ENCODE measurements around the gene CHPT1.

DNA sequence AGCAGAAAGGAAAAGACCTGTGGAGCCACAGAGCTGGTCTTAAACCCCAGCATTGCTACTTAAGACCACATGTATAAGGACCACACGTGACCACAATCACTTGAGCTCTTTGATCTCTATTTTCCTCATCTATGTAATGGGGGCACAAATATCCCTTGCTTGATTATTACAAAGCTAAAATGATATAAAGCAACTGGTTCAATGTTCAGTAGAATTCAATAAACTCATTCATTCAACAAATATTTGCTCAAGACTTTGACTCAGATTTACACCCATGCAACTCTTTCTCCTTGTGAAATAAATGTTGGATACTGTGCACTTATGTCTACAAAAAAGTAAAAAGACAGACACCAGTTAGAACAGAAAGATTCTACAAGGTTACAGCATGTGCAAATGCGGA lies 21.9 kb upstream of the CHPT1 start:
- TF ChIP-seq PRPF4 (IDR thresholded peaks at IDR 0.05; ENCODE audit: low read depth, low read length, poor library complexity, severe bottlenecking) (no peak), HDAC6 (IDR thresholded peaks at IDR 0.05; ENCODE audit: low read depth, low read length) (no peak), ZNF629 (CRISPR knock-in tag; conservative IDR thresholded peaks at IDR 0.05) (peak; percentile 97), FOXA1 (IDR thresholded peaks at IDR 0.05) (no peak), FOXA1 (CRISPR knock-in tag; IDR thresholded peaks at IDR 0.05) (no peak), ZNF264 (CRISPR knock-in tag; IDR thresholded peaks at IDR 0.05) (no peak), NR2C2 (CRISPR knock-in tag; IDR thresholded peaks at IDR 0.05; ENCODE audit: borderline replicate concordance) (no peak), ZSCAN25 (CRISPR knock-in tag; IDR thresholded peaks at IDR 0.05) (no peak), RAD21 (CRISPR knock-in tag; IDR thresholded peaks at IDR 0.05) (no peak), IRF2 (CRISPR knock-in tag; IDR thresholded peaks at IDR 0.05) (no peak)
- TF ChIP-seq, protein P1, sequence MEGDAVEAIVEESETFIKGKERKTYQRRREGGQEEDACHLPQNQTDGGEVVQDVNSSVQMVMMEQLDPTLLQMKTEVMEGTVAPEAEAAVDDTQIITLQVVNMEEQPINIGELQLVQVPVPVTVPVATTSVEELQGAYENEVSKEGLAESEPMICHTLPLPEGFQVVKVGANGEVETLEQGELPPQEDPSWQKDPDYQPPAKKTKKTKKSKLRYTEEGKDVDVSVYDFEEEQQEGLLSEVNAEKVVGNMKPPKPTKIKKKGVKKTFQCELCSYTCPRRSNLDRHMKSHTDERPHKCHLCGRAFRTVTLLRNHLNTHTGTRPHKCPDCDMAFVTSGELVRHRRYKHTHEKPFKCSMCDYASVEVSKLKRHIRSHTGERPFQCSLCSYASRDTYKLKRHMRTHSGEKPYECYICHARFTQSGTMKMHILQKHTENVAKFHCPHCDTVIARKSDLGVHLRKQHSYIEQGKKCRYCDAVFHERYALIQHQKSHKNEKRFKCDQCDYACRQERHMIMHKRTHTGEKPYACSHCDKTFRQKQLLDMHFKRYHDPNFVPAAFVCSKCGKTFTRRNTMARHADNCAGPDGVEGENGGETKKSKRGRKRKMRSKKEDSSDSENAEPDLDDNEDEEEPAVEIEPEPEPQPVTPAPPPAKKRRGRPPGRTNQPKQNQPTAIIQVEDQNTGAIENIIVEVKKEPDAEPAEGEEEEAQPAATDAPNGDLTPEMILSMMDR (CRISPR knock-in tag; IDR thresholded peaks at IDR 0.05): no peak
- TF ChIP-seq, protein P2, sequence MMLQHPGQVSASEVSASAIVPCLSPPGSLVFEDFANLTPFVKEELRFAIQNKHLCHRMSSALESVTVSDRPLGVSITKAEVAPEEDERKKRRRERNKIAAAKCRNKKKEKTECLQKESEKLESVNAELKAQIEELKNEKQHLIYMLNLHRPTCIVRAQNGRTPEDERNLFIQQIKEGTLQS (CRISPR knock-in tag; IDR thresholded peaks at IDR 0.05): no peak
- TF ChIP-seq, protein P3, sequence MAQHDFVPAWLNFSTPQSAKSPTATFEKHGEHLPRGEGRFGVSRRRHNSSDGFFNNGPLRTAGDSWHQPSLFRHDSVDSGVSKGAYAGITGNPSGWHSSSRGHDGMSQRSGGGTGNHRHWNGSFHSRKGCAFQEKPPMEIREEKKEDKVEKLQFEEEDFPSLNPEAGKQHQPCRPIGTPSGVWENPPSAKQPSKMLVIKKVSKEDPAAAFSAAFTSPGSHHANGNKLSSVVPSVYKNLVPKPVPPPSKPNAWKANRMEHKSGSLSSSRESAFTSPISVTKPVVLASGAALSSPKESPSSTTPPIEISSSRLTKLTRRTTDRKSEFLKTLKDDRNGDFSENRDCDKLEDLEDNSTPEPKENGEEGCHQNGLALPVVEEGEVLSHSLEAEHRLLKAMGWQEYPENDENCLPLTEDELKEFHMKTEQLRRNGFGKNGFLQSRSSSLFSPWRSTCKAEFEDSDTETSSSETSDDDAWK (CRISPR knock-in tag; IDR thresholded peaks at IDR 0.05): no peak
- TF ChIP-seq, protein P4, sequence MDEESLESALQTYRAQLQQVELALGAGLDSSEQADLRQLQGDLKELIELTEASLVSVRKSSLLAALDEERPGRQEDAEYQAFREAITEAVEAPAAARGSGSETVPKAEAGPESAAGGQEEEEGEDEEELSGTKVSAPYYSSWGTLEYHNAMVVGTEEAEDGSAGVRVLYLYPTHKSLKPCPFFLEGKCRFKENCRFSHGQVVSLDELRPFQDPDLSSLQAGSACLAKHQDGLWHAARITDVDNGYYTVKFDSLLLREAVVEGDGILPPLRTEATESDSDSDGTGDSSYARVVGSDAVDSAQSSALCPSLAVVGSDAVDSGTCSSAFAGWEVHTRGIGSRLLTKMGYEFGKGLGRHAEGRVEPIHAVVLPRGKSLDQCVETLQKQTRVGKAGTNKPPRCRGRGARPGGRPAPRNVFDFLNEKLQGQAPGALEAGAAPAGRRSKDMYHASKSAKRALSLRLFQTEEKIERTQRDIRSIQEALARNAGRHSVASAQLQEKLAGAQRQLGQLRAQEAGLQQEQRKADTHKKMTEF (CRISPR knock-in tag; IDR thresholded peaks at IDR 0.05): no peak
